ENCODE results near the gene MEAF6.

MEAF6 gene

GRCh38 chr1:37483785-37484184, 30.8 kb downstream of the MEAF6 start:
- DNase-seq = no peak

GRCh38 chr1:37482796-37483744, 31.5 kb downstream of the MEAF6 start:
- DNase-seq = no peak

- DNase-seq = no peak
Measured at GRCh38 chr1:37482004-37482785, 32.4 kb downstream of the MEAF6 start.

DNA sequence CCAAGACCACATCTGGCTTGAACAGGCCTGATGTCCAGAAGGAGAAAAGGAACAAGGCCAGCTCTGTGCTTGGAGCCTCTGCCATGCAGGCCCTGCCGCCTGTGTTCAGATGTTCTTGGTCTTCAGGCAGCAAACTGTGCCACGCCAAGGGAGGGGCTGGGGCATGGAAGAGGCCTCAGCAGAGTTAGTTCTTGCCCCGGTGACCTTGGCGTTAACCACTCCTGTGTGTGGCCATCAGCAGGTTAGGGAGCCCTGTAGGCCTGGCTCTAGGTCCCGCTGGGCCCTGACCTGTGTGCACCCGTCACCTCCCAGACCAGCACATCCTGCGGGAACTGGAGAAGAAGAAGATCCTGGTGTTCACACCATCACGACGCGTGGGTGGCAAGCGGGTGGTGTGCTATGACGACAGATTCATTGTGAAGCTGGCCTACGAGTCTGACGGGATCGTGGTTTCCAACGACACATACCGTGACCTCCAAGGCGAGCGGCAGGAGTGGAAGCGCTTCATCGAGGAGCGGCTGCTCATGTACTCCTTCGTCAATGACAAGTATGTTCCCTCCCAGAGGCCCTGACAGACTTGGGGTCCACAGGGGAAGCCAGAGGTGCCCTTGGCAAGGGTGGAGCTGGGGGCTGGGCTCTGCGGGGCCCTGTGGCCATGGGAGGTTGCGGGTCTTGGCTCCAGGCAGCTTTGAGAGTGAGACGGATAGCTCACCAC, 33.1 kb downstream of the MEAF6 start:
- DNase-seq = no peak

- DNase-seq = no peak
Measured at GRCh38 chr1:37480581-37481288, 33.8 kb downstream of the MEAF6 start.

- DNase-seq = no peak
Measured at GRCh38 chr1:37480125-37480466, 34.5 kb downstream of the MEAF6 start.

GRCh38 chr1:37479255-37480124, 35.1 kb downstream of the MEAF6 start:
- peak; percentile 78 for DNase-seq

- no peak for DNase-seq
Measured at GRCh38 chr1:37478890-37479254, 35.7 kb downstream of the MEAF6 start.

DNA sequence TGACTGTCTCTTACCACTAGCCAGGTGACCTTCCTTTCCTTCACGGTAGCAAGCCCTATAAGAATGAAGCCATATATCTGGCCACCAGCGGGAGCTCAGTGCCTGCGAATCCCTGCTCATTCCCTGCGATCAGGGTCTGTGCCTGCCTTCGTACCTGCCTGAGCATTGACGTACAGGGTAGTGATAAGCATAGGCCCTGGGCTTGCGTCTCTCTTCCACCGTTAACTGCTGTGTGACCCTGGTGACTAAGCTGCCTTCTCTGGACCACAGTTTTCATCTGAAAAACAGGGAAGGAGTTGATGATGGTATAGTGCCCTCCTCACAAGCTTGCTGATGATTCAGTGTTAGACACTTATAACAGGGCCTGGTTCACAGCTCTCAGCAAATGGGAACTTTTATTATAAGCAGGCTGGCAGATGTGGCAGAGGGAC, 36.1 kb downstream of the MEAF6 start:
- no peak for DNase-seq

GRCh38 chr1:37477946-37478345, 36.6 kb downstream of the MEAF6 start:
- no peak for DNase-seq

- DNase-seq = peak; percentile 60
Measured at GRCh38 chr1:37477198-37477931, 37.2 kb downstream of the MEAF6 start.

DNA sequence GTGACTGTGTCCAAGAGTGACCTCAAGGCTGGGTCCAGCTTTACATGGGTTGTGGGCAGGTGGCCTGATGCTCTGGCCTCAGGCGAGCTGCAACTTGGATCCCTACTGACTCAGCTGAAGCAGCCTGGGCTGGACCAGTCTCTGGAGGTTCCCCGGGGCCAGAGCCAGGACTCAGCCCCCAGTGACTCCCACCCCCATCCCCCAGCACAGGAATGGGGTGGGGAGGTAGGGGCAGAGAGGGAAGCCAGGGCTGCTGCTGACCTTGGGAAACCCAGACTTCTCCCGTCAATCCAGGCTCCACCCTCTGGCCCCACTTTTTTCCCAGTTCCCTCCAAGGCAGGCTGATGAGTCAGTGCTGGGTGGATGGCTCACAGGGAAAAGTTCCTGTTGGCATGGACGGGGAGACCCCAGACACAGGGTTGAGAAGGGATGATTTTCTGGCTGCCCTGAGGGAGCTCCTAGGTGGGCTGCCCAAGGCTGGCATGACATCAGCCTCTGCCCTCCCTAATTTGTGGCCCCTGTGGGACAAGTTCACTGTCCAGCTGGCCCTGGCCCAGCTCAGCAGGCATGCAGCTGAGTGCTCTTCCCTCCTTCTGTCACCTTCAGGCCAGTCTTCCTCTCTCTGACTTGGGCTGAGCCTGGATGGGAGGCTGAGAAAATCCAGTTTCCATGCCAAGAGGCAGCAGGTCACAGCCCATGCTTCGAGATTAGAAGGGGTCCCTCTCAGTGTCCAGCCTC, 37.9 kb downstream of the MEAF6 start:
- peak; percentile 87 for DNase-seq

DNA sequence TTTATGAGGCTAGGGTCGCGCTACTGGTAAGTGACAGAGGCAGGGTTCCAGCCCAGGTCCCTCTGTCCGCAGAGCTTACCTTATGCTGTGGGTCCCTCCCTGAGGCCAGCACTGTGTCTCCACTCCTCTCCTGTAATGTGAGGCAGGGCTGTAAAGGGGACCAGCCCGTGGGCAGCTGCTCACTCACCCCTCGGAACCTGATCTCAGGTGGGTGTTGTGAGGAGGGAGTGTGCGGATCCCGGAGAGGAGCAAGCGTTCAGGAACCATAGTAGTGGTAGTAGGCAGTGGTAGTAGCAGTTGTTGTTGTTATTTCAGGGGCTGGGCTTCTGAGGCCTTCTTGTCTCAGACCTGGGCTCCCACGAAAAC, 38.5 kb downstream of the MEAF6 start:
- no peak for DNase-seq

DNA sequence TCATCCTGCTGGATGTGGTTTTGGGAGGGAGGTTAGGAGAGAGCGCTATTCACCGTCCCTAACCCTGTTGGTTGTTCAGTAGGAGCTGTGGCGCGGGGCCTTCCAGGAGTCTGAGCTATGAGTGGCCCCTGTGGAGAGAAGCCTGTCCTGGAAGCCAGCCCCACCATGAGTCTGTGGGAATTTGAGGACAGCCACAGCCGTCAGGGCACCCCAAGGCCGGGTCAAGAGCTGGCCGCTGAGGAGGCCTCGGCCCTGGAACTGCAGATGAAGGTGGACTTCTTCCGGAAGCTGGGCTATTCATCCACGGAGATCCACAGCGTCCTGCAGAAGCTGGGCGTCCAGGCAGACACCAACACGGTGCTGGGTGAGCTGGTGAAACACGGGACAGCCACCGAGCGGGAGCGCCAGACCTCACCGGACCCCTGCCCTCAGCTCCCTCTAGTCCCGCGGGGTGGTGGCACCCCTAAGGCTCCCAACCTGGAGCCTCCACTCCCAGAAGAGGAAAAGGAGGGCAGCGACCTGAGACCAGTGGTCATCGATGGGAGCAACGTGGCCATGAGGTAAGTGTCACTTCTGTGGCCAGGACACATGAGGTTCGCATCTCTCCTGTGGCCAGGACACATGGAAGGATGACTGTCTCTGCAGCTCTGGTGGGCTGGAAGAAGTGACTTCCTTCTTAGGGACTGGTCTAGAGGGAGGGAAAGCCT, 39.0 kb downstream of the MEAF6 start:
- no peak for DNase-seq

DNA sequence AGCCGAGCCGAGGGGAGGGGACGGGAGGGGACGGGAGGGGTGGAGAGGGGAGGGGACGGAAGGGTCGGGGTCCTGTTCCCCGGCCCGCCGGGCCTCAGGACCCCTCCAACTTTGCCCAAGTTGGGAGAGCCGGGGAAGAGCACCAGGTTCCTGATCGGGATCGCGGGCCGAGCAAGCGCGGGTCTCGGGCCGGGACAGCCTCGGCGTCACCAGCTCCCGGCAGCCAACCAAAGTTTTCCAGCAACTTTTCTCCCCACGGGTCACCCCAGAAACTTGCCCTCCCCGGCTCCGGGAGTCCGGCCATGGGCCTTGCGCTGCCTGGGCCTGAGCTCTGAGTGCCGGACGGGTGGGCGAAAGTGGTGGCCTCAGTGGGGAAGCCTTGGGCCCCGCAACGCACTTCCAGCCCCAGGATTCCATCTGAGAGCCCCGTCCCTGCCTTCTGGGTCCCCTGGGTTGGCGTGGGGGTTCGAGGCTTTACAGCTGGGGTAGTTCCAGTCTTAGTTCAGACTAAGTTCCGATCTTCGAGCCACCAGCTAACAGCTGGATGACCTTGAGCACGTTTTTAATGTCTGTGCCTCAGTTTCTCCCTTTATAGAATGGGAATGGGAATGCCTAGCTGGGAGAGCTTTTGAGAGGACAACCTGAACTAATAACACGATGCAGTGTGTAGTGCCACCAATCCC, 39.7 kb downstream of the MEAF6 start:
- no peak for DNase-seq

- peak; percentile 89 for DNase-seq
Measured at GRCh38 chr1:37474046-37474696, 40.4 kb downstream of the MEAF6 start, which contains the start of gene ZC3H12A. ZC3H12A (plus strand) TSS chr1:37474580; CDS start chr1:37475497, 917 bp downstream.

GRCh38 chr1:37473431-37474045, 41.0 kb downstream of the MEAF6 start:
- no peak for DNase-seq

- no peak for DNase-seq
Measured at GRCh38 chr1:37472994-37473393, 41.6 kb downstream of the MEAF6 start.

Measured in fibroblast of skin of scalp (primary cell).